Mesendoderm (in vitro differentiated cells): ENCODE results near the gene TXNDC16.

Experiments
- DNase-seq: peaks from one replicate; pipeline ENCODE4 v3.0.0; 2013
- H2AK5ac ChIP-seq: 2 replicates; pipeline ENCODE4 v1.6.1; 2013; ENCODE audit warnings: low read length, inconsistent platforms
- H2BK120ac ChIP-seq: 2 replicates; pipeline ENCODE4 v1.6.1; 2013; ENCODE audit warnings: low read depth, mild to moderate bottlenecking, low read length, moderate library complexity, mixed read lengths
- H2BK15ac ChIP-seq: replicated peaks from 2 replicates; pipeline ENCODE4 v1.6.1; 2013; ENCODE audit warnings: low read depth, mild to moderate bottlenecking, moderate library complexity
- H2BK5ac ChIP-seq: 2 replicates; pipeline ENCODE4 v1.6.1; 2013; ENCODE audit warnings: low read length, inconsistent platforms
- H3K18ac ChIP-seq: 2 replicates; pipeline ENCODE4 v1.6.1; 2013; ENCODE audit warnings: mild to moderate bottlenecking, low read length, mixed read lengths
- H3K23ac ChIP-seq: one replicate; pipeline ENCODE4 v1.6.1; 2013; ENCODE audit warnings: low read length
- H3K27ac ChIP-seq: 2 replicates; pipeline ENCODE4 v1.5.1; 2013; ENCODE audit warnings: low read depth, mild to moderate bottlenecking, inconsistent platforms, low read length, moderate library complexity
- H3K27me3 ChIP-seq: 2 replicates; pipeline ENCODE4 v1.6.1; 2013; ENCODE audit warnings: low read length, control low read depth, mild to moderate bottlenecking, inconsistent platforms; ENCODE audit not compliant: insufficient read depth, poor library complexity
- H3K36me3 ChIP-seq: 2 replicates; pipeline ENCODE4 v1.6.1; 2013; ENCODE audit warnings: low read length, inconsistent platforms; ENCODE audit not compliant: control insufficient read depth, insufficient read depth
- H3K4ac ChIP-seq: one replicate; pipeline ENCODE4 v1.6.1; 2013; ENCODE audit warnings: low read depth, mild to moderate bottlenecking, low read length, moderate library complexity
- H3K4me1 ChIP-seq: 2 replicates; pipeline ENCODE4 v1.6.1; 2013; ENCODE audit warnings: low read depth, low read length, inconsistent platforms; ENCODE audit not compliant: control insufficient read depth
- H3K4me2 ChIP-seq: 2 replicates; pipeline ENCODE4 v1.6.1; 2013; ENCODE audit warnings: low read length
- H3K4me3 ChIP-seq: 2 replicates; pipeline ENCODE4 v1.5.1; 2013; ENCODE audit warnings: mild to moderate bottlenecking, low read length
- H3K56ac ChIP-seq: one replicate; pipeline ENCODE4 v1.6.1; 2013; ENCODE audit warnings: low read length
- H3K79me1 ChIP-seq: 2 replicates; pipeline ENCODE4 v1.6.1; 2013; ENCODE audit warnings: low read length, inconsistent platforms
- H3K79me2 ChIP-seq: 2 replicates; pipeline ENCODE4 v1.6.1; 2013; ENCODE audit warnings: mild to moderate bottlenecking, low read length; ENCODE audit not compliant: control insufficient read depth, insufficient read depth
- H3K9ac ChIP-seq: 2 replicates; pipeline ENCODE4 v1.6.1; 2013; ENCODE audit warnings: low read length, inconsistent platforms
- H4K5ac ChIP-seq: one replicate; pipeline ENCODE4 v1.6.1; 2013; ENCODE audit warnings: low read length
- H4K8ac ChIP-seq: one replicate; pipeline ENCODE4 v1.6.1; 2013; ENCODE audit warnings: low read depth, mild to moderate bottlenecking, control low read depth, low read length, moderate library complexity
- WGBS: extraction: QIAGEN DNeasy Blood & Tissue Kit; methylation state at CpG from one replicate; pipeline ENCODE4 v1.1.7; 2013; ENCODE audit warnings: low lambda C conversion rate, missing lambda C conversion rate; ENCODE audit not compliant: insufficient coverage; ENCODE audit errors: extremely low coverage; 5-methylcytosine and 5-hydroxymethylcytosine counted together

TXNDC16 gene

GRCh38 chr14:52558688-52559087, 6.4 kb upstream of the TXNDC16 start:
- peaks cover 1% of the 10 kb centered on the region for H3K4me1 ChIP-seq
- no peak overlapping the region for H3K4ac ChIP-seq
- no peak overlapping the region for H3K9ac ChIP-seq
- H2BK120ac ChIP-seq, result no peak overlapping the region
- H3K23ac ChIP-seq, result no peak overlapping the region
- H2AK5ac ChIP-seq, result no peak overlapping the region
- no peak overlapping the region for H4K5ac ChIP-seq
- H3K4me2 ChIP-seq, result no peak overlapping the region
- H3K18ac ChIP-seq, result no peak overlapping the region
- WGBS, result no CpG with 5 or more reads among the region's 2 CpGs
- no peak for DNase-seq
- H3K56ac ChIP-seq, result no peak overlapping the region
- no peaks in the 10 kb centered on the region for H3K79me2 ChIP-seq
- H3K27ac ChIP-seq, result no peak overlapping the region
- H3K4me3 ChIP-seq, result no peak overlapping the region
- H3K79me1 ChIP-seq, result no peaks in the 10 kb centered on the region
- H2BK5ac ChIP-seq, result no peak overlapping the region
- no peak overlapping the region for H4K8ac ChIP-seq
- no peak overlapping the region for H2BK15ac ChIP-seq
- peaks cover 2% of the 10 kb centered on the region for H3K27me3 ChIP-seq
- no peaks in the 10 kb centered on the region for H3K36me3 ChIP-seq

- no peak overlapping the region for H3K27ac ChIP-seq
- H3K18ac ChIP-seq, result peak overlapping the region; percentile 7
- H4K5ac ChIP-seq, result no peak overlapping the region
- H3K79me2 ChIP-seq, result no peaks in the 10 kb centered on the region
- no peaks in the 10 kb centered on the region for H3K36me3 ChIP-seq
- no peak overlapping the region for H2BK5ac ChIP-seq
- peaks cover 2% of the 10 kb centered on the region for H3K79me1 ChIP-seq
- no peak overlapping the region for H2AK5ac ChIP-seq
- H3K56ac ChIP-seq, result peak overlapping the region; percentile 90
- peak overlapping the region; percentile 78 for H3K9ac ChIP-seq
- H3K4me3 ChIP-seq, result peak overlapping the region; percentile 75
- no peak overlapping the region for H3K23ac ChIP-seq
- no peak overlapping the region for H2BK15ac ChIP-seq
- H2BK120ac ChIP-seq, result no peak overlapping the region
- H3K4me2 ChIP-seq, result peak overlapping the region; percentile 100
- H3K4me1 ChIP-seq, result peaks cover 1% of the 10 kb centered on the region
- peaks cover 2% of the 10 kb centered on the region for H3K27me3 ChIP-seq
- H4K8ac ChIP-seq, result no peak overlapping the region
- H3K4ac ChIP-seq, result no peak overlapping the region
- no CpG with 5 or more reads among the region's 22 CpGs for WGBS
- DNase-seq, result peak; percentile 70
Observed at GRCh38 chr14:52553671-52554575, 1.6 kb upstream of the TXNDC16 start.

- peak overlapping the region; percentile 7 for H3K18ac ChIP-seq
- H2BK5ac ChIP-seq, result no peak overlapping the region
- peaks cover 2% of the 10 kb centered on the region for H3K27me3 ChIP-seq
- H2AK5ac ChIP-seq, result no peak overlapping the region
- H3K4ac ChIP-seq, result no peak overlapping the region
- H3K79me1 ChIP-seq, result peaks cover 2% of the 10 kb centered on the region
- no peak overlapping the region for H4K5ac ChIP-seq
- peak overlapping the region; percentile 85 for H3K23ac ChIP-seq
- no peaks in the 10 kb centered on the region for H3K36me3 ChIP-seq
- H3K56ac ChIP-seq, result peak overlapping the region; percentile 90
- no peak overlapping the region for H4K8ac ChIP-seq
- no CpG with 5 or more reads among the region's 69 CpGs for WGBS
- no peak overlapping the region for H2BK120ac ChIP-seq
- H3K27ac ChIP-seq, result peak overlapping the region; percentile 78
- H3K4me1 ChIP-seq, result peaks cover 1% of the 10 kb centered on the region
- peak overlapping the region; percentile 75 for H3K4me3 ChIP-seq
- H3K4me2 ChIP-seq, result peak overlapping the region; percentile 100
- H2BK15ac ChIP-seq, result no peak overlapping the region
- H3K9ac ChIP-seq, result peak overlapping the region; percentile 78
- peak; percentile 58 for DNase-seq
- H3K79me2 ChIP-seq, result no peaks in the 10 kb centered on the region
Observed at GRCh38 chr14:52553002-52553670, 831 bp upstream of the TXNDC16 start.

- WGBS, result no CpG with 5 or more reads among the region's 8 CpGs
- peak overlapping the region; percentile 81 for H3K56ac ChIP-seq
- DNase-seq, result no peak
- H3K27ac ChIP-seq, result peak overlapping the region; percentile 29
- H3K79me2 ChIP-seq, result no peaks in the 10 kb centered on the region
- H2AK5ac ChIP-seq, result no peak overlapping the region
- no peak overlapping the region for H2BK15ac ChIP-seq
- H3K4me1 ChIP-seq, result peaks cover 1% of the 10 kb centered on the region
- H3K27me3 ChIP-seq, result peaks cover 2% of the 10 kb centered on the region
- peak overlapping the region; percentile 87 for H3K4me2 ChIP-seq
- no peak overlapping the region for H2BK120ac ChIP-seq
- no peak overlapping the region for H2BK5ac ChIP-seq
- no peak overlapping the region for H3K4ac ChIP-seq
- H4K5ac ChIP-seq, result no peak overlapping the region
- no peak overlapping the region for H4K8ac ChIP-seq
- H3K9ac ChIP-seq, result peak overlapping the region; percentile 73
- peaks cover 2% of the 10 kb centered on the region for H3K79me1 ChIP-seq
- no peaks in the 10 kb centered on the region for H3K36me3 ChIP-seq
- H3K23ac ChIP-seq, result no peak overlapping the region
- H3K4me3 ChIP-seq, result peak overlapping the region; percentile 43
- H3K18ac ChIP-seq, result no peak overlapping the region
Observed at GRCh38 chr14:52551696-52552062, 626 bp downstream of the TXNDC16 start.

GRCh38 chr14:52551205-52551604, 1.1 kb downstream of the TXNDC16 start:
- no peak for DNase-seq

More at GRCh38 chr14:52551205-52551604, 1.1 kb downstream of the TXNDC16 start:
- H3K18ac ChIP-seq, result no peak overlapping the region
- H3K4me2 ChIP-seq, result no peak overlapping the region
- no peak overlapping the region for H2AK5ac ChIP-seq
- no peak overlapping the region for H3K27ac ChIP-seq
- no peak overlapping the region for H3K4ac ChIP-seq
- peaks cover 2% of the 10 kb centered on the region for H3K79me1 ChIP-seq
- no peak overlapping the region for H3K56ac ChIP-seq
- no peaks in the 10 kb centered on the region for H3K79me2 ChIP-seq
- peaks cover 2% of the 10 kb centered on the region for H3K27me3 ChIP-seq
- H3K4me3 ChIP-seq, result no peak overlapping the region
- H3K36me3 ChIP-seq, result no peaks in the 10 kb centered on the region
- H3K4me1 ChIP-seq, result peaks cover 1% of the 10 kb centered on the region
- no peak overlapping the region for H2BK15ac ChIP-seq
- no peak overlapping the region for H4K5ac ChIP-seq
- WGBS, result no CpG with 5 or more reads among the region's 6 CpGs
- no peak overlapping the region for H4K8ac ChIP-seq
- H3K9ac ChIP-seq, result peak overlapping the region; percentile 73
- H2BK120ac ChIP-seq, result no peak overlapping the region
- no peak overlapping the region for H2BK5ac ChIP-seq
- no peak overlapping the region for H3K23ac ChIP-seq
